ENCODE data around the gene ENGASE.

DNA sequence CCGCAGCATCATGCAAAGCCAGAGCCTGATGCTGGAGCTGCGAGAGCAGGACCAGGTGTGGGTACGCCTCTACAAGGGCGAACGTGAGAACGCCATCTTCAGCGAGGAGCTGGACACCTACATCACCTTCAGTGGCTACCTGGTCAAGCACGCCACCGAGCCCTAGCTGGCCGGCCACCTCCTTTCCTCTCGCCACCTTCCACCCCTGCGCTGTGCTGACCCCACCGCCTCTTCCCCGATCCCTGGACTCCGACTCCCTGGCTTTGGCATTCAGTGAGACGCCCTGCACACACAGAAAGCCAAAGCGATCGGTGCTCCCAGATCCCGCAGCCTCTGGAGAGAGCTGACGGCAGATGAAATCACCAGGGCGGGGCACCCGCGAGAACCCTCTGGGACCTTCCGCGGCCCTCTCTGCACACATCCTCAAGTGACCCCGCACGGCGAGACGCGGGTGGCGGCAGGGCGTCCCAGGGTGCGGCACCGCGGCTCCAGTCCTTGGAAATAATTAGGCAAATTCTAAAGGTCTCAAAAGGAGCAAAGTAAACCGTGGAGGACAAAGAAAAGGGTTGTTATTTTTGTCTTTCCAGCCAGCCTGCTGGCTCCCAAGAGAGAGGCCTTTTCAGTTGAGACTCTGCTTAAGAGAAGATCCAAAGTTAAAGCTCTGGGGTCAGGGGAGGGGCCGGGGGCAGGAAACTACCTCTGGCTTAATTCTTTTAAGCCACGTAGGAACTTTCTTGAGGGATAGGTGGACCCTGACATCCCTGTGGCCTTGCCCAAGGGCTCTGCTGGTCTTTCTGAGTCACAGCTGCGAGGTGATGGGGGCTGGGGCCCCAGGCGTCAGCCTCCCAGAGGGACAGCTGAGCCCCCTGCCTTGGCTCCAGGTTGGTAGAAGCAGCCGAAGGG, 26.4 kb upstream of the ENGASE start:
- TF ChIP-seq, protein P1, sequence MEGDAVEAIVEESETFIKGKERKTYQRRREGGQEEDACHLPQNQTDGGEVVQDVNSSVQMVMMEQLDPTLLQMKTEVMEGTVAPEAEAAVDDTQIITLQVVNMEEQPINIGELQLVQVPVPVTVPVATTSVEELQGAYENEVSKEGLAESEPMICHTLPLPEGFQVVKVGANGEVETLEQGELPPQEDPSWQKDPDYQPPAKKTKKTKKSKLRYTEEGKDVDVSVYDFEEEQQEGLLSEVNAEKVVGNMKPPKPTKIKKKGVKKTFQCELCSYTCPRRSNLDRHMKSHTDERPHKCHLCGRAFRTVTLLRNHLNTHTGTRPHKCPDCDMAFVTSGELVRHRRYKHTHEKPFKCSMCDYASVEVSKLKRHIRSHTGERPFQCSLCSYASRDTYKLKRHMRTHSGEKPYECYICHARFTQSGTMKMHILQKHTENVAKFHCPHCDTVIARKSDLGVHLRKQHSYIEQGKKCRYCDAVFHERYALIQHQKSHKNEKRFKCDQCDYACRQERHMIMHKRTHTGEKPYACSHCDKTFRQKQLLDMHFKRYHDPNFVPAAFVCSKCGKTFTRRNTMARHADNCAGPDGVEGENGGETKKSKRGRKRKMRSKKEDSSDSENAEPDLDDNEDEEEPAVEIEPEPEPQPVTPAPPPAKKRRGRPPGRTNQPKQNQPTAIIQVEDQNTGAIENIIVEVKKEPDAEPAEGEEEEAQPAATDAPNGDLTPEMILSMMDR (IDR thresholded peaks at IDR 0.05) = no peak
- no peak for TF ChIP-seq EZH2 (IDR thresholded peaks at IDR 0.05; ENCODE audit: borderline replicate concordance, insufficient read depth, low read depth, low read length, poor library complexity, severe bottlenecking)
